ENCODE data around the gene SMIM28. TPM values are rescaled to one million over a fixed set of nuclear protein-coding genes. Genes with fewer than 3 reads are reported as not detected.
"Not testable (repeated sequence)": the region's sequence is repeated elsewhere in the genome, so short reads cannot be mapped to it uniquely, and the experiment has no call there.

Gene SMIM28

DNA sequence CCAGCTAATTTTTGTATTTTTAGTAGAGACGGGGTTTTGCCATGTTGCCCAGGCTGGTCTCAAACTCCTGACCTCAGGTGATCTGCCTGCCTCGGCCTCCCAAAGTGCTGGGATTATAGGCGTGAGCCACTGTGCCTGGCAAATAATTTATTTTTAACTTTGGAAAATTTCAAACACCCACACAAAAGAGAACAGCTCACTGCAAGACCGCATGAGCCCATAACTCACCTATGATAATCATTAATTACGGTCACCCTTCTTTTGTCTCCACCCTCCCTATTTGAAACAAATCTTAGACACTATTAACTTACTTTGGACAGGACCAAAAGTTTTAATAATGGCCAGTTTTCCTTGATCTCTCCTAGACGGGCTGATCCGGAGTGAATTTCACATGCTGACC lies 47.6 kb downstream of the SMIM28 start:
- not testable (repeated sequence) for H3K27me3 ChIP-seq (ENCODE audit: control insufficient read depth, insufficient read depth, low read length); H3K9me3 ChIP-seq (replicated peaks; ENCODE audit: low read length); H3K4me3 ChIP-seq (ENCODE audit: low read length); H3K36me3 ChIP-seq (ENCODE audit: insufficient read depth, low read length); H3K4me1 ChIP-seq (ENCODE audit: control insufficient read depth, insufficient read depth, low read length); H3K9ac ChIP-seq (ENCODE audit: low read depth, low read length); H3K4me2 ChIP-seq (ENCODE audit: low read length)

DNA sequence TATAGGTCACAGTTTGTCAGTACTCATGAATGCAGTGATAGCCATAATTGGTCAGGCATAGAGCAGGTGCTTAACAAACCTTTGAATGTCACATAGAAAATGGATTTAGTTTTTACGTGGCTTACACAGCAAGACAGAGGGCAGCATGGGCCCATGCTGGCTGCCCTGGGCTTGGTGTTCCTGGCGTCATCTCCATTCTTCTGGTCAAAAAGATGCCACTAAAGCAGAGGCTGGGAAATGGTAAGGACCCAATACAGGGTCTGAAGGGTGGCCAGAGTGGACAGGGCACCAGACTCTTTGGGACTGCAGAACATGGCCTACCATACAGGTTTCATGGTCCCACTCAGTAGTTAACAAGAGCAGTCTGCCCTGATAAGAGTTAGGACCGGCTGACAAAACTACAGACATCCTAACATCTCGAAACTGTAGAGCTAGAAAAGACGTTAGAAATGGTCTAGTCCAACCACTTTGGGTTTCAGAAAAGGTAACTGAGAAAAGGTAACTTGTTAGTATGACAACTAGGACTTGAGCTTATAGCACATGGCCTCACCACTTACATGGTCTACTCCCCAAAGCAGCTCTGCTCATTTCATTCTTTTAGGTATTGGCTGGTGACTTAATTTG lies 48.9 kb downstream of the SMIM28 start:
- Histone ChIP-seq H3K27me3 (ENCODE audit: control insufficient read depth, insufficient read depth, low read length) (no peaks in the 10 kb centered on the region), H3K4me3 (ENCODE audit: low read length) (no peak overlapping the region), H3K9me3 (replicated peaks; ENCODE audit: low read length) (no peaks in the 10 kb centered on the region), H3K36me3 (ENCODE audit: insufficient read depth, low read length) (peaks cover 4% of the 10 kb centered on the region), H3K9ac (ENCODE audit: low read depth, low read length) (no peak overlapping the region), H3K4me1 (ENCODE audit: control insufficient read depth, insufficient read depth, low read length) (peaks cover 4% of the 10 kb centered on the region), H3K4me2 (ENCODE audit: low read length) (no peak overlapping the region)

DNA sequence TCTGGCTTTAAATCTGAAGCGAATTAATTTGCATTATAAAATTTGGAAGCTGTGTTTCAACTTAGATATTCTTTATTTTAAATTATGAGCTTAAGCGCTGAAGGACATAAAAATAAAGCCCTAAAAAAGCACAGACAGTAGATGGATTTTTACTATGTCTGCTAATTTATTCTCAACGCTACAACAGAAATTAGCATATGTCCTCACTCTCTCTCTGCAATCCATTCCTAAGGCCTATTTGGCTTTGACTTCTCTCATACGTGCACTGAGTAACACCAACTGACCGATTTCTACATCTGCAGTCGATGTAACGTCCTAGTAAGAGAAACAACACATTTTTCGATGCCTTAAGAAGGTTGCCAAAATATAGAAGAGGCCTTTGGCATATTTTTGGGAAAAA lies 50.0 kb downstream of the SMIM28 start:
- H3K27me3 ChIP-seq (ENCODE audit: control insufficient read depth, insufficient read depth, low read length) = no peaks in the 10 kb centered on the region
- peaks cover 4% of the 10 kb centered on the region for H3K36me3 ChIP-seq (ENCODE audit: insufficient read depth, low read length)
- no peak overlapping the region for H3K4me3 ChIP-seq (ENCODE audit: low read length)
- H3K9ac ChIP-seq (ENCODE audit: low read depth, low read length) = no peak overlapping the region
- H3K4me2 ChIP-seq (ENCODE audit: low read length) = no peak overlapping the region
- peaks cover 4% of the 10 kb centered on the region for H3K4me1 ChIP-seq (ENCODE audit: control insufficient read depth, insufficient read depth, low read length)
- no peaks in the 10 kb centered on the region for H3K9me3 ChIP-seq (replicated peaks; ENCODE audit: low read length)

DNA sequence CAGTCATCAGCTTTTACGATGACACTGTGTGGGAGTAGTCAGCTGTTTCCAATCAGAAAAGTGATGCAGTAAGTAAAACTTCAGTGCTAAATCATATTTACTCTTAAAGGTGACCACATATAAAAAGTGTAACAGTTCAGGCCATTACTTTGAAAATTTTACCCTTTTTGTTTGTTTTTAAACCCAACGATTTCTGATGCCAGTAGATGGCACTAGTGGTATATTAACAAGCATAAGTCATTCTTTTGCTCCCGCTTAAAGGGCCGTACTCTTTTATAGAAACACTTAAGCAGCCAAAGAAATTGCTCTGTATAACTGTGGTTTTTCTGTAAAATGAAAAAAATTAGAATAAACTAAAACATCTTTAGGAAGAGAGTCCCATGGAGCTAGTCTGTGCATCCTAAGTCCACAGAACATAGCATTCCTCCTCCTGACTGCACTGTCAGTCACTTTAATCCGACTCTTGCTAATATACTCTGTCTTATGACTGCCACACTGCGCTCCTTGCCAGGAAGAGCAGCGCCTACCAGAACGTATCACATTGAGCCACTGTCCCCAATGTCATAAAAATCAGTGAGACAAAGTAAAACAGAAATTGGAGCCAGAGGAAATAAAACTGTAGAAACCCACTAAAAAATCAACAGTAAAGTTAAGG lies 51.4 kb downstream of the SMIM28 start:
- H3K36me3 ChIP-seq (ENCODE audit: insufficient read depth, low read length) = peaks cover 4% of the 10 kb centered on the region
- no peaks in the 10 kb centered on the region for H3K4me1 ChIP-seq (ENCODE audit: control insufficient read depth, insufficient read depth, low read length)
- no peak overlapping the region for H3K4me3 ChIP-seq (ENCODE audit: low read length)
- no peak overlapping the region for H3K4me2 ChIP-seq (ENCODE audit: low read length)
- no peaks in the 10 kb centered on the region for H3K27me3 ChIP-seq (ENCODE audit: control insufficient read depth, insufficient read depth, low read length)
- H3K9ac ChIP-seq (ENCODE audit: low read depth, low read length) = no peak overlapping the region
- H3K9me3 ChIP-seq (replicated peaks; ENCODE audit: low read length) = no peaks in the 10 kb centered on the region

DNA sequence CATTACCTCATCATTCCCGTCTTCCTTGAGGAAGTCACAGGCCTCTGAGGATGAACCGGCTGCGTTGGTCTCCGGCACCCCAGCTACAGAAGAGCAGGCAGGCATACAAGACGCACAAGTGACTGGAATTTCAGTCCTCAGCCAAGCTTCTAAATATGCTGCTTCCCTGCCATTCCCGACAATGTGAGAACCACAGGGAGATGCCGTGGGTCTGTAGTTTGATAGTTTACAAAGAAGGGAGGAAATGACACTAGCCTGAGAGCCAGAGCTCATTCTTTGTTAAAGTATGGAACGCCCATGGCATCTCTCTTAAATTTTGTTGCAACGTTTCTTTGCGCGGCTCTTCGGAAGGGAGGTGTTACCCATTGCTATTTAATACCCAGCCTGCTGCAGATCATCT lies 52.1 kb downstream of the SMIM28 start:
- Histone ChIP-seq H3K4me3 (ENCODE audit: low read length) (no peak overlapping the region), H3K36me3 (ENCODE audit: insufficient read depth, low read length) (peaks cover 4% of the 10 kb centered on the region), H3K4me1 (ENCODE audit: control insufficient read depth, insufficient read depth, low read length) (no peaks in the 10 kb centered on the region), H3K9me3 (replicated peaks; ENCODE audit: low read length) (no peaks in the 10 kb centered on the region), H3K9ac (ENCODE audit: low read depth, low read length) (no peak overlapping the region), H3K4me2 (ENCODE audit: low read length) (no peak overlapping the region), H3K27me3 (ENCODE audit: control insufficient read depth, insufficient read depth, low read length) (no peaks in the 10 kb centered on the region)

DNA sequence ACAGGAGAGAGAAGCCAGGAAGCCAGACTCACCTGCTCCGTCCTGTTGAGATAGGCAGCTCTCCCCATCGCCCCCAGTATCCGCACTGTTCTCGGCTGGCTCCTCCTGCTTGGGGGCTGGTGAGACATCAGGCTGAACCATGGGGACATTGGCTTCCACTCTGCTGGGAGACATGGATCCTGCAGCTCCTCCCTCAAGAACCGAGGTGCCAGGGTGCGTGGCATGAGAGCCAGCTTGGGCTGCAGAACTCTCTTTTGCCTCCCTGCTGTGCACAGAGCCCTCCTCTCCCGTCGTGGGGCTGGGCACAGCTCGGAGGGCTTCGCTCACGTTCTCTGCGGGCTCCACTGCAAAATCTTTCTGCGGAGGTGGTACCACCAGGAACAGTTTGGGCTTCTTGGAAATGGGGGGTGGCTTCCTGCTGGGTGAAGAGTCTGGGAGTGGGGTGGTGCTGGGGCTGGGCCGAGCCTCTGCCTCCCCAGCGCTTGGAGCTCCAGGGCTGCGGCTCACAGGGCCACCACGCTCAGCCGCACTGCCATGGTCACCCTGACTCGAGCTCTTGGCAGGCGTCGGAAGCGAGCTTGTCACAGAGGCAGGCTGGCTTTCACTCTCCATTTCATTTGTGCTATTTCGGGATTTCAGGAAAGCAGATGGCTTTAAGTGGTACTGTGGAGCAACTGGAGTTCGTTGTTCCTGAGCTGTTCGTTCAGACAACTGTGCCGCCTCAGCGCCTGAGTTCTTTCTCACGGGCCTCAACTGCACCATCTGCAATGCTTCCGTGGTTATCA lies 52.8 kb downstream of the SMIM28 start:
- no peak overlapping the region for H3K4me2 ChIP-seq (ENCODE audit: low read length)
- H3K36me3 ChIP-seq (ENCODE audit: insufficient read depth, low read length) = peaks cover 4% of the 10 kb centered on the region
- no peak overlapping the region for H3K9ac ChIP-seq (ENCODE audit: low read depth, low read length)
- no peaks in the 10 kb centered on the region for H3K9me3 ChIP-seq (replicated peaks; ENCODE audit: low read length)
- H3K4me3 ChIP-seq (ENCODE audit: low read length) = no peak overlapping the region
- no peaks in the 10 kb centered on the region for H3K4me1 ChIP-seq (ENCODE audit: control insufficient read depth, insufficient read depth, low read length)
- no peaks in the 10 kb centered on the region for H3K27me3 ChIP-seq (ENCODE audit: control insufficient read depth, insufficient read depth, low read length)

DNA sequence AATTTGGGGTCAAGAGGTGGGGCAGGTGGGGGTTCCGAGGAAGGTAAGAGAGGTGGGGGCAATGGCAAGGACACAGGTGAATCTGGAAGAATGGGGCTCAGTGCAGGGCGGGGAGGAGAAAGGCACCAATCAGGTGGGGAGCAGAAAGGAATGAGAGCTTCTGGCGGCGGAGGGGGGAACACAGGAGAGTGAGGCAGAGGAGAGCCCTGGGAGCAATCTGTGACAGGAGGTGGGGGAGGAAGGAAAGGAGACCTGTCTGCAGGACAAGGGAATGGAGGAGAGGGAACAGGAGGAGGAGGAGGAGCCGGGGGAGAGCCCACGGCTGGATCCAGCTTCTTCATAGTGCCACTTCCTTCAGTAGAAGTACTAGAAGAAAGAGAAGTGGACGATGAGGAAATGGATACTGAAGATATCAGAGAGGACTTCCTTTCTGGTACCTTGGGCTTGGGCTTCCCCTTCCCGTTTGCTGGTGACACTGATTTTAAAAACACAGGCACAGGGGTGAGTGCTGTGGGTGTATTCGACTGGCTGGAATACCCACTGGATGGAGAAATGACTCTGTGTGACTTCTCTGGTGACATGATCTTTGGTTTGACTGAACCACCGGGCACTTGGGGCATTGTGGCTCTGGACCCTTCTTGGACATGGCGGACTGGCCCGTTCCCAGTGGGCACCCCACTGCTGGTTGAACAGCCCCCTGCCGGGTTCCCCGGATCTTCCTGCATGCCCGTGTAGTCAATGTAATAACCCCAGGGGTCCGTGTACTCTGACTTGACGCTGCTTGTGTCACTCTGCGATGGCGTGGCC lies 53.8 kb downstream of the SMIM28 start:
- H3K9me3 ChIP-seq (replicated peaks; ENCODE audit: low read length) = no peaks in the 10 kb centered on the region
- no peaks in the 10 kb centered on the region for H3K27me3 ChIP-seq (ENCODE audit: control insufficient read depth, insufficient read depth, low read length)
- peaks cover 2% of the 10 kb centered on the region for H3K36me3 ChIP-seq (ENCODE audit: insufficient read depth, low read length)
- no peak overlapping the region for H3K9ac ChIP-seq (ENCODE audit: low read depth, low read length)
- H3K4me2 ChIP-seq (ENCODE audit: low read length) = no peak overlapping the region
- no peak overlapping the region for H3K4me3 ChIP-seq (ENCODE audit: low read length)
- no peaks in the 10 kb centered on the region for H3K4me1 ChIP-seq (ENCODE audit: control insufficient read depth, insufficient read depth, low read length)

DNA sequence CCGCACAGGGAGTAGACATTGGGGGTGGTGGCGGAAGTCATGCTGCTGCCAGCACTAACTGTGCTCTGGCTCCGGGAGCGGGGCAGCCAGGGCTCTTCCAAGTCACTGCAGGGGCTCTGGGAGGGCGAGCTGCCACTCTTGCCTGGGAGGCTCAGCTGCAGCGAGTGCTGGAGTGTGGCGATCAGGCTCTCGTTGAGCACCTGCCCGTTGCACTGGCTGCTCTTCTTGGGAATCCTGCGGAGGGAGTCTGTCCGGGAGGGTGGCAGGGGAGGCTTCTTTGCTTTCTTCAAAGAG lies 54.3 kb downstream of the SMIM28 start:
- Histone ChIP-seq H3K9me3 (replicated peaks; ENCODE audit: low read length) (no peaks in the 10 kb centered on the region), H3K4me2 (ENCODE audit: low read length) (no peak overlapping the region), H3K4me3 (ENCODE audit: low read length) (no peak overlapping the region), H3K9ac (ENCODE audit: low read depth, low read length) (no peak overlapping the region), H3K4me1 (ENCODE audit: control insufficient read depth, insufficient read depth, low read length) (no peaks in the 10 kb centered on the region), H3K36me3 (ENCODE audit: insufficient read depth, low read length) (no peaks in the 10 kb centered on the region), H3K27me3 (ENCODE audit: control insufficient read depth, insufficient read depth, low read length) (no peaks in the 10 kb centered on the region)

Small RNA genes lying within 50 kb of the gene (small RNA-seq; reads per million reads assigned to genes)
- not detected for gene AL031003.1
